ENCODE data around the gene C1R.

C1R gene

GRCh38 chr12:7079826-7080125, 12.5 kb downstream of the C1R start:
- no peak for TF ChIP-seq CTCF (IDR thresholded peaks at IDR 0.05)

- no peak for TF ChIP-seq CTCF (IDR thresholded peaks at IDR 0.05)
Observed at GRCh38 chr12:7078163-7078562, 14.1 kb downstream of the C1R start.

GRCh38 chr12:7076493-7076892, 15.8 kb downstream of the C1R start:
- no peak for TF ChIP-seq CTCF (IDR thresholded peaks at IDR 0.05)

GRCh38 chr12:7075939-7076338, 16.3 kb downstream of the C1R start:
- no peak for TF ChIP-seq CTCF (IDR thresholded peaks at IDR 0.05)

- no peak for TF ChIP-seq CTCF (IDR thresholded peaks at IDR 0.05)
Observed at GRCh38 chr12:7075518-7075917, 16.7 kb downstream of the C1R start.

- no peak for TF ChIP-seq CTCF (IDR thresholded peaks at IDR 0.05)
Observed at GRCh38 chr12:7073946-7074345, 18.3 kb downstream of the C1R start.

- no peak for TF ChIP-seq CTCF (IDR thresholded peaks at IDR 0.05)
Observed at GRCh38 chr12:7072554-7072953, 19.7 kb downstream of the C1R start.

GRCh38 chr12:7072035-7072434, 20.2 kb downstream of the C1R start:
- TF ChIP-seq CTCF (IDR thresholded peaks at IDR 0.05): no peak

All from LNCAP (cell line).